Naive B cell (primary cell): ENCODE results near the gene SH3RF2. TPM values are rescaled to one million over a fixed set of nuclear protein-coding genes. Genes with fewer than 3 reads are reported as not detected.

Experiments used
- ATAC-seq, 2 donors: fragments of 150-1000 bp; cut with Tn5 transposase; 2 replicates each; pipeline ENCODE4 v1.10.0; 2021; ENCODE audit warnings: low read depth in 2 of 2, mild to moderate bottlenecking in 2 of 2, moderate library complexity in 2 of 2
- DNase-seq: peaks from one replicate; pipeline ENCODE4 v3.0.0; 2022
- H3K27ac Mint-ChIP-seq, 6 donors: one replicate each; pipeline ENCODE4 v1.8.0; 2020 to 2022; ENCODE audit warnings: mild to moderate bottlenecking in 6 of 6, mixed read lengths in 6 of 6, moderate library complexity in 5 of 6, inconsistent platforms in 2 of 6
- H3K27me3 Mint-ChIP-seq, 3 donors: one replicate each; pipeline ENCODE4 v1.8.0; 2021 to 2022; ENCODE audit warnings: mixed read lengths in 3 of 3, mild to moderate bottlenecking in 1 of 3
- H3K36me3 Mint-ChIP-seq, 2 donors: one replicate each; pipeline ENCODE4 v1.8.0; 2020 to 2022; ENCODE audit warnings: mixed read lengths in 2 of 2, inconsistent platforms in 1 of 2, mild to moderate bottlenecking in 1 of 2
- H3K4me1 Mint-ChIP-seq, 3 donors: one replicate each; pipeline ENCODE4 v1.8.0; 2020 to 2022; ENCODE audit warnings: mixed read lengths in 3 of 3, inconsistent platforms in 1 of 3, mild to moderate bottlenecking in 1 of 3, moderate library complexity in 1 of 3
- H3K4me3 Mint-ChIP-seq, 8 donors: one replicate each; pipeline ENCODE4 v1.8.0; 2020 to 2022; ENCODE audit warnings: mild to moderate bottlenecking in 8 of 8, mixed read lengths in 8 of 8, moderate library complexity in 8 of 8, inconsistent platforms in 2 of 8
- H3K9me3 Mint-ChIP-seq, 7 donors: one replicate each; pipeline ENCODE4 v1.8.0; 2020 to 2022; ENCODE audit warnings: mixed read lengths in 7 of 7, mild to moderate bottlenecking in 5 of 7, inconsistent platforms in 2 of 7, moderate library complexity in 1 of 7
- polyA plus RNA-seq, 6 donors: library from polyadenylated mRNA; unstranded; fragments of 300-500 nt; fragmentation: Illumina TruSeq; gene quantifications; one replicate each; pipeline ENCODE4 v1.2.3, GENCODE V29; 2021; ENCODE audit warnings: low read depth in 6 of 6

The SH3RF2 gene
- polyA plus RNA-seq, 6 donors from 2014 or later: not detected

GRCh38 chr5:146013761-146014160, 77.4 kb downstream of the SH3RF2 start:
- Mint-ChIP-seq H3K4me1 (no peaks in the 10 kb centered on the region), H3K27me3 (peaks cover 4 to 8% (median 7%) of the 10 kb centered on the region in 3 donors)
- no peak for ATAC-seq

GRCh38 chr5:146015001-146015400, 78.6 kb downstream of the SH3RF2 start:
- peaks cover 0 to 7% (median 4%) of the 10 kb centered on the region in 7 donors for H3K9me3 Mint-ChIP-seq
- DNase-seq (no peak), ATAC-seq (no peak)
- no peaks in the 10 kb centered on the region for H3K4me1 Mint-ChIP-seq
- no peaks in the 10 kb centered on the region for H3K36me3 Mint-ChIP-seq
- H3K4me3 Mint-ChIP-seq: no peak overlapping the region
- H3K27ac Mint-ChIP-seq: no peak overlapping the region
- H3K27me3 Mint-ChIP-seq: peaks cover 4 to 8% (median 7%) of the 10 kb centered on the region in 3 donors

More at GRCh38 chr5:146013761-146014160, 77.4 kb downstream of the SH3RF2 start:
- DNase-seq: no peak
- Mint-ChIP-seq H3K4me3 (no peak overlapping the region), H3K27ac (no peak overlapping the region), H3K9me3 (peaks cover 0 to 15% (median 4%) of the 10 kb centered on the region in 7 donors), H3K36me3 (no peaks in the 10 kb centered on the region)

GRCh38 chr5:146016764-146017484, 80.5 kb downstream of the SH3RF2 start:
- Mint-ChIP-seq H3K27ac (no peak overlapping the region), H3K9me3 (peaks cover 0 to 5% (median 0%) of the 10 kb centered on the region in 7 donors), H3K4me1 (no peaks in the 10 kb centered on the region), H3K4me3 (no peak overlapping the region), H3K27me3 (peaks cover 4 to 8% (median 7%) of the 10 kb centered on the region in 3 donors), H3K36me3 (no peaks in the 10 kb centered on the region)
- DNase-seq (no peak), ATAC-seq (no peak)

GRCh38 chr5:146018514-146019375, 82.4 kb downstream of the SH3RF2 start:
- Mint-ChIP-seq H3K4me3 (no peak overlapping the region), H3K9me3 (peaks cover 0 to 5% (median 0%) of the 10 kb centered on the region in 7 donors), H3K36me3 (no peaks in the 10 kb centered on the region), H3K4me1 (no peaks in the 10 kb centered on the region), H3K27ac (no peak overlapping the region), H3K27me3 (peaks cover 0 to 4% (median 0%) of the 10 kb centered on the region in 3 donors)
- ATAC-seq (no peak), DNase-seq (no peak)

GRCh38 chr5:146020100-146020499, 83.7 kb downstream of the SH3RF2 start:
- Mint-ChIP-seq H3K9me3 (peaks cover 0 to 5% (median 0%) of the 10 kb centered on the region in 7 donors), H3K27ac (no peak overlapping the region), H3K4me1 (no peaks in the 10 kb centered on the region), H3K36me3 (no peaks in the 10 kb centered on the region), H3K27me3 (peaks cover 0 to 3% (median 3%) of the 10 kb centered on the region in 3 donors), H3K4me3 (no peak overlapping the region)
- no peak for ATAC-seq
- DNase-seq: no peak

GRCh38 chr5:146024034-146024433, 87.7 kb downstream of the SH3RF2 start:
- H3K4me1 Mint-ChIP-seq: no peaks in the 10 kb centered on the region
- peaks cover 0 to 17% (median 2%) of the 10 kb centered on the region in 3 donors for H3K27me3 Mint-ChIP-seq
- no peak for DNase-seq
- no peak overlapping the region for H3K4me3 Mint-ChIP-seq
- H3K36me3 Mint-ChIP-seq: no peaks in the 10 kb centered on the region
- ATAC-seq: no peak
- H3K9me3 Mint-ChIP-seq: no peaks in the 10 kb centered on the region
- H3K27ac Mint-ChIP-seq: no peak overlapping the region

- no peaks in the 10 kb centered on the region for H3K4me1 Mint-ChIP-seq
- peaks cover 0 to 17% (median 5%) of the 10 kb centered on the region in 3 donors for H3K27me3 Mint-ChIP-seq
- no peak overlapping the region for H3K27ac Mint-ChIP-seq
- no peaks in the 10 kb centered on the region for H3K9me3 Mint-ChIP-seq
- H3K36me3 Mint-ChIP-seq: no peaks in the 10 kb centered on the region
- DNase-seq: no peak
- ATAC-seq: no peak
- no peak overlapping the region for H3K4me3 Mint-ChIP-seq
Observed at GRCh38 chr5:146025114-146025680, 88.8 kb downstream of the SH3RF2 start.

- ATAC-seq (no peak), DNase-seq (no peak)
- Mint-ChIP-seq H3K27me3 (peaks cover 0 to 17% (median 5%) of the 10 kb centered on the region in 3 donors), H3K27ac (no peak overlapping the region), H3K9me3 (no peaks in the 10 kb centered on the region), H3K4me1 (no peaks in the 10 kb centered on the region), H3K4me3 (no peak overlapping the region), H3K36me3 (no peaks in the 10 kb centered on the region)
Observed at GRCh38 chr5:146025681-146026080, 89.3 kb downstream of the SH3RF2 start.

- Mint-ChIP-seq H3K9me3 (no peaks in the 10 kb centered on the region), H3K27me3 (peaks cover 0 to 17% (median 5%) of the 10 kb centered on the region in 3 donors), H3K4me1 (no peaks in the 10 kb centered on the region), H3K27ac (no peak overlapping the region), H3K4me3 (no peak overlapping the region), H3K36me3 (no peaks in the 10 kb centered on the region)
- no peak for ATAC-seq
- no peak for DNase-seq
Observed at GRCh38 chr5:146026307-146027010, 90.1 kb downstream of the SH3RF2 start.

GRCh38 chr5:146027751-146028150, 91.4 kb downstream of the SH3RF2 start:
- no peak overlapping the region for H3K27ac Mint-ChIP-seq
- H3K4me1 Mint-ChIP-seq: no peaks in the 10 kb centered on the region
- no peaks in the 10 kb centered on the region for H3K9me3 Mint-ChIP-seq
- no peaks in the 10 kb centered on the region for H3K36me3 Mint-ChIP-seq
- DNase-seq: no peak
- ATAC-seq: no peak
- H3K27me3 Mint-ChIP-seq: peaks cover 0 to 17% (median 5%) of the 10 kb centered on the region in 3 donors
- H3K4me3 Mint-ChIP-seq: peak overlapping the region in 1 of 8 donors; percentile 29

- H3K27me3 Mint-ChIP-seq: peaks cover 0 to 11% (median 0%) of the 10 kb centered on the region in 3 donors
- no peaks in the 10 kb centered on the region for H3K4me1 Mint-ChIP-seq
- H3K36me3 Mint-ChIP-seq: no peaks in the 10 kb centered on the region
- H3K4me3 Mint-ChIP-seq: no peak overlapping the region
- H3K27ac Mint-ChIP-seq: no peak overlapping the region
- no peaks in the 10 kb centered on the region for H3K9me3 Mint-ChIP-seq
- DNase-seq: no peak
- ATAC-seq: no peak
Observed at GRCh38 chr5:146032911-146033310, 96.5 kb downstream of the SH3RF2 start.

- ATAC-seq (no peak), DNase-seq (no peak)
- Mint-ChIP-seq H3K36me3 (no peaks in the 10 kb centered on the region), H3K27ac (no peak overlapping the region), H3K27me3 (peaks cover 0 to 8% (median 0%) of the 10 kb centered on the region in 3 donors), H3K4me3 (no peak overlapping the region), H3K4me1 (no peaks in the 10 kb centered on the region), H3K9me3 (no peaks in the 10 kb centered on the region)
Observed at GRCh38 chr5:146034127-146034526, 97.7 kb downstream of the SH3RF2 start.

- H3K9me3 Mint-ChIP-seq: no peaks in the 10 kb centered on the region
- DNase-seq (no peak), ATAC-seq (no peak)
- H3K36me3 Mint-ChIP-seq: no peaks in the 10 kb centered on the region
- no peak overlapping the region for H3K4me3 Mint-ChIP-seq
- no peak overlapping the region for H3K27ac Mint-ChIP-seq
- no peaks in the 10 kb centered on the region for H3K4me1 Mint-ChIP-seq
- peaks cover 0 to 6% (median 0%) of the 10 kb centered on the region in 3 donors for H3K27me3 Mint-ChIP-seq
Observed at GRCh38 chr5:146034605-146035004, 98.2 kb downstream of the SH3RF2 start.
